ENCODE data around the gene RABGAP1L.

RABGAP1L gene

GRCh38 chr1:174726167-174726879, 567.0 kb downstream of the RABGAP1L start:
- no peak for DNase-seq (ENCODE audit: low read depth, low spot score)
- Histone ChIP-seq H3K27me3 (ENCODE audit: insufficient read depth, insufficient read length) (no peaks in the 10 kb centered on the region), H3K4me1 (ENCODE audit: insufficient read depth, insufficient read length) (no peaks in the 10 kb centered on the region), H3K4me3 (ENCODE audit: insufficient read length, low read depth) (no peak overlapping the region), H3K36me3 (ENCODE audit: insufficient read depth, insufficient read length, low read length) (no peaks in the 10 kb centered on the region), H3K9me3 (ENCODE audit: insufficient read depth, low read length) (no peaks in the 10 kb centered on the region), H3K9ac (ENCODE audit: insufficient read length, low read depth) (no peak overlapping the region)
- TF ChIP-seq YY1 (IDR thresholded peaks at IDR 0.05; ENCODE audit: insufficient read depth, insufficient read length): no peak

GRCh38 chr1:174726880-174727585, 567.7 kb downstream of the RABGAP1L start:
- Histone ChIP-seq H3K4me3 (ENCODE audit: insufficient read length, low read depth) (no peak overlapping the region), H3K36me3 (ENCODE audit: insufficient read depth, insufficient read length, low read length) (no peaks in the 10 kb centered on the region), H3K27me3 (ENCODE audit: insufficient read depth, insufficient read length) (no peaks in the 10 kb centered on the region), H3K9ac (ENCODE audit: insufficient read length, low read depth) (no peak overlapping the region), H3K4me1 (ENCODE audit: insufficient read depth, insufficient read length) (no peaks in the 10 kb centered on the region), H3K9me3 (ENCODE audit: insufficient read depth, low read length) (no peaks in the 10 kb centered on the region)
- no peak for TF ChIP-seq ZNF274 (IDR thresholded peaks at IDR 0.05; ENCODE audit: low read depth, low read length)
- no peak for DNase-seq (ENCODE audit: low read depth, low spot score)

- Histone ChIP-seq H3K9me3 (ENCODE audit: insufficient read depth, low read length) (peaks cover 4% of the 10 kb centered on the region; the same call in 1 of the 2 replicates), H3K27me3 (ENCODE audit: insufficient read depth, insufficient read length) (no peaks in the 10 kb centered on the region), H3K9ac (ENCODE audit: insufficient read length, low read depth) (no peak overlapping the region), H3K4me1 (ENCODE audit: insufficient read depth, insufficient read length) (peaks cover 4% of the 10 kb centered on the region), H3K36me3 (ENCODE audit: insufficient read depth, insufficient read length, low read length) (no peaks in the 10 kb centered on the region), H3K4me3 (ENCODE audit: insufficient read length, low read depth) (no peak overlapping the region)
- no peak for DNase-seq (ENCODE audit: low read depth, low spot score)
- no peak for TF ChIP-seq YY1 (IDR thresholded peaks at IDR 0.05; ENCODE audit: insufficient read depth, insufficient read length)
- TF ChIP-seq ZNF274 (IDR thresholded peaks at IDR 0.05; ENCODE audit: low read depth, low read length): no peak
- TF ChIP-seq SUZ12 (IDR thresholded peaks at IDR 0.05; ENCODE audit: extremely low read depth, insufficient read depth, insufficient read length): no peak
Measured at GRCh38 chr1:174734270-174734669, 575.0 kb downstream of the RABGAP1L start.

- Histone ChIP-seq H3K4me1 (ENCODE audit: insufficient read depth, insufficient read length) (peaks cover 4% of the 10 kb centered on the region), H3K27me3 (ENCODE audit: insufficient read depth, insufficient read length) (no peaks in the 10 kb centered on the region), H3K9ac (ENCODE audit: insufficient read length, low read depth) (no peak overlapping the region), H3K9me3 (ENCODE audit: insufficient read depth, low read length) (peaks cover 4% of the 10 kb centered on the region; the same call in 1 of the 2 replicates), H3K36me3 (ENCODE audit: insufficient read depth, insufficient read length, low read length) (no peaks in the 10 kb centered on the region), H3K4me3 (ENCODE audit: insufficient read length, low read depth) (no peak overlapping the region)
- TF ChIP-seq ZNF274 (IDR thresholded peaks at IDR 0.05; ENCODE audit: low read depth, low read length): no peak
- peak; percentile 64 for DNase-seq (ENCODE audit: low read depth, low spot score)
Measured at GRCh38 chr1:174736831-174737230, 577.5 kb downstream of the RABGAP1L start.

GRCh38 chr1:174740249-174740968, 581.1 kb downstream of the RABGAP1L start:
- H3K36me3 ChIP-seq (ENCODE audit: insufficient read depth, insufficient read length, low read length): no peaks in the 10 kb centered on the region
- TF ChIP-seq SUZ12 (IDR thresholded peaks at IDR 0.05; ENCODE audit: extremely low read depth, insufficient read depth, insufficient read length): no peak
- no peak for TF ChIP-seq ZNF274 (IDR thresholded peaks at IDR 0.05; ENCODE audit: low read depth, low read length)
- no peak for TF ChIP-seq YY1 (IDR thresholded peaks at IDR 0.05; ENCODE audit: insufficient read depth, insufficient read length)
- H3K4me1 ChIP-seq (ENCODE audit: insufficient read depth, insufficient read length): peaks cover 4% of the 10 kb centered on the region
- no peak for DNase-seq (ENCODE audit: low read depth, low spot score)
- H3K27me3 ChIP-seq (ENCODE audit: insufficient read depth, insufficient read length): no peaks in the 10 kb centered on the region
- peaks cover 4% of the 10 kb centered on the region; the same call in 1 of the 2 replicates for H3K9me3 ChIP-seq (ENCODE audit: insufficient read depth, low read length)
- no peak overlapping the region for H3K9ac ChIP-seq (ENCODE audit: insufficient read length, low read depth)
- H3K4me3 ChIP-seq (ENCODE audit: insufficient read length, low read depth): no peak overlapping the region

GRCh38 chr1:174742805-174743653, 583.7 kb downstream of the RABGAP1L start:
- Histone ChIP-seq H3K9me3 (ENCODE audit: insufficient read depth, low read length) (no peaks in the 10 kb centered on the region), H3K4me1 (ENCODE audit: insufficient read depth, insufficient read length) (no peaks in the 10 kb centered on the region), H3K27me3 (ENCODE audit: insufficient read depth, insufficient read length) (no peaks in the 10 kb centered on the region), H3K36me3 (ENCODE audit: insufficient read depth, insufficient read length, low read length) (no peaks in the 10 kb centered on the region), H3K4me3 (ENCODE audit: insufficient read length, low read depth) (no peak overlapping the region), H3K9ac (ENCODE audit: insufficient read length, low read depth) (no peak overlapping the region)
- TF ChIP-seq YY1 (IDR thresholded peaks at IDR 0.05; ENCODE audit: insufficient read depth, insufficient read length): no peak
- DNase-seq (ENCODE audit: low read depth, low spot score): no peak

Measured in NT2/D1 (cell line).